DND-41 (cell line): Measurements from ENCODE around the gene HSD3B1.

Experiments used
- ATAC-seq: fragments of 200-7000 bp; cut with Tn5 transposase; 3 replicates; pipeline ENCODE4 v1.9.1; 2021; ENCODE audit warnings: low read depth; ENCODE audit not compliant: insufficient read depth
- DNase-seq: peaks from one replicate; pipeline ENCODE4 v3.0.0-alpha.2; 2020
- H2AFZ ChIP-seq: 2 replicates; pipeline ENCODE4 v1.6.0; 2012; ENCODE audit warnings: low read depth, low read length
- H3K27ac ChIP-seq: 2 replicates; pipeline ENCODE4 v1.5.1; 2012; ENCODE audit warnings: low read length, inconsistent platforms
- H3K27me3 ChIP-seq: fragments of 200-600 bp; sonication (generic); 2 replicates; pipeline ENCODE4 v1.6.0; 2012; ENCODE audit warnings: low read length, mild to moderate bottlenecking, inconsistent platforms; ENCODE audit not compliant: insufficient read depth, poor library complexity
- H3K36me3 ChIP-seq: 2 replicates; pipeline ENCODE4 v1.5.1; 2012; ENCODE audit warnings: low read length, inconsistent platforms; ENCODE audit not compliant: insufficient read depth
- H3K4me1 ChIP-seq: 2 replicates; pipeline ENCODE4 v1.5.1; 2012; ENCODE audit warnings: mild to moderate bottlenecking, low read length; ENCODE audit not compliant: insufficient read depth
- H3K4me2 ChIP-seq: 2 replicates; pipeline ENCODE4 v1.6.0; 2012; ENCODE audit warnings: mild to moderate bottlenecking, moderate library complexity, low read length, inconsistent platforms; ENCODE audit not compliant: insufficient read depth
- H3K4me3 ChIP-seq, 2 experiments: fragments of 200-600 bp in 1 of 2; shearing (Covaris generic) in 1 of 2; 2 replicates each; pipeline ENCODE4 v1.5.1; 2012 to 2016; ENCODE audit warnings: inconsistent platforms in 2 of 2, low read length in 2 of 2, mild to moderate bottlenecking in 2 of 2, low read depth in 1 of 2, moderate library complexity in 1 of 2
- H3K79me2 ChIP-seq: 2 replicates; pipeline ENCODE4 v1.6.0; 2012; ENCODE audit warnings: low read length, inconsistent platforms; ENCODE audit not compliant: insufficient read depth
- H3K9ac ChIP-seq: 2 replicates; pipeline ENCODE4 v1.6.0; 2012; ENCODE audit warnings: low read depth, mild to moderate bottlenecking, inconsistent platforms, low read length, moderate library complexity
- H3K9me3 ChIP-seq: 2 replicates; pipeline ENCODE4 v1.5.1; 2012; ENCODE audit warnings: low read length, moderate library complexity, mild to moderate bottlenecking, inconsistent platforms; ENCODE audit not compliant: insufficient read depth, severe bottlenecking
- H4K20me1 ChIP-seq: 2 replicates; pipeline ENCODE4 v1.6.0; 2012; ENCODE audit warnings: low read length; ENCODE audit not compliant: insufficient read depth
- CTCF ChIP-seq: IDR thresholded peaks from 2 replicates; pipeline ENCODE4 v1.5.1; 2012; ENCODE audit warnings: borderline replicate concordance, low read length, moderate library complexity, mild to moderate bottlenecking; ENCODE audit not compliant: poor library complexity, severe bottlenecking; ENCODE audit errors: extremely low read depth
- EZH2 ChIP-seq: IDR thresholded peaks from 3 replicates; pipeline ENCODE4 v1.6.1; 2012; ENCODE audit warnings: borderline replicate concordance, low read depth, mild to moderate bottlenecking, moderate library complexity, low read length, inconsistent platforms; ENCODE audit not compliant: severe bottlenecking

Gene HSD3B1

GRCh38 chr1:119506941-119507340 is at the start of gene HSD3B1:
Gene HSD3B1, plus strand, starts transcription at chr1:119507210. Its CDS starts 267 bp downstream, at chr1:119507477.
- Histone ChIP-seq H3K9ac (no peak within 1 kb of the TSS), H3K36me3 (no peaks in the 10 kb centered on the region), H2AFZ (no peak within 1 kb of the TSS), H3K79me2 (no peaks in the 10 kb centered on the region), H3K9me3 (no peaks in the 10 kb centered on the region), H3K4me3 (no peak within 1 kb of the TSS), H3K27me3 (peaks cover 4% of the 10 kb centered on the region), H3K4me2 (no peak within 1 kb of the TSS), H3K4me1 (no peaks in the 10 kb centered on the region), H3K27ac (no peak within 1 kb of the TSS), H4K20me1 (no peaks in the 10 kb centered on the region)
- ATAC-seq (no peak), DNase-seq (no peak)
- TF ChIP-seq EZH2 = no peak
- no peak for TF ChIP-seq CTCF

- no peaks in the 10 kb centered on the region for H3K27me3 ChIP-seq
- no peaks in the 10 kb centered on the region for H3K36me3 ChIP-seq
- no peak overlapping the region for H3K27ac ChIP-seq
- H3K4me2 ChIP-seq = no peak overlapping the region
- DNase-seq (no peak), ATAC-seq (no peak)
- H3K79me2 ChIP-seq = no peaks in the 10 kb centered on the region
- no peak overlapping the region for H3K9ac ChIP-seq
- H2AFZ ChIP-seq = no peak overlapping the region
- no peak overlapping the region for H3K4me3 ChIP-seq
- no peaks in the 10 kb centered on the region for H4K20me1 ChIP-seq
- H3K4me1 ChIP-seq = no peaks in the 10 kb centered on the region
- no peaks in the 10 kb centered on the region for H3K9me3 ChIP-seq
- TF ChIP-seq CTCF (no peak), EZH2 (no peak)
These were observed 44.0 kb upstream of the HSD3B1 start for GRCh38 chr1:119462964-119463363.

- DNase-seq (no peak), ATAC-seq (no peak)
- Histone ChIP-seq H3K4me3 (no peak overlapping the region), H3K4me2 (no peak overlapping the region), H3K27ac (no peak overlapping the region), H4K20me1 (no peaks in the 10 kb centered on the region), H3K9ac (no peak overlapping the region), H2AFZ (no peak overlapping the region), H3K79me2 (no peaks in the 10 kb centered on the region), H3K36me3 (no peaks in the 10 kb centered on the region), H3K9me3 (no peaks in the 10 kb centered on the region), H3K4me1 (no peaks in the 10 kb centered on the region), H3K27me3 (no peaks in the 10 kb centered on the region)
- TF ChIP-seq CTCF (no peak), EZH2 (no peak)
These were observed 43.4 kb upstream of the HSD3B1 start for GRCh38 chr1:119463569-119463968.

GRCh38 chr1:119466445-119466844 is 40.6 kb upstream of the HSD3B1 start:
- Histone ChIP-seq H3K27ac (no peak overlapping the region), H4K20me1 (no peaks in the 10 kb centered on the region), H3K36me3 (no peaks in the 10 kb centered on the region), H3K4me3 (no peak overlapping the region), H3K9ac (no peak overlapping the region), H3K79me2 (no peaks in the 10 kb centered on the region), H3K4me1 (no peaks in the 10 kb centered on the region), H3K27me3 (peaks cover 6% of the 10 kb centered on the region), H3K4me2 (no peak overlapping the region), H3K9me3 (no peaks in the 10 kb centered on the region), H2AFZ (no peak overlapping the region)
- ATAC-seq (no peak), DNase-seq (no peak)
- TF ChIP-seq CTCF (no peak), EZH2 (no peak)
